ENCODE results near the gene UGGT1. TPM values are rescaled to one million over a fixed set of nuclear protein-coding genes. Genes with fewer than 3 reads are reported as not detected.

Gene UGGT1
- total RNA-seq, 1 experiment from 2014 or later: 74.1 TPM

DNA sequence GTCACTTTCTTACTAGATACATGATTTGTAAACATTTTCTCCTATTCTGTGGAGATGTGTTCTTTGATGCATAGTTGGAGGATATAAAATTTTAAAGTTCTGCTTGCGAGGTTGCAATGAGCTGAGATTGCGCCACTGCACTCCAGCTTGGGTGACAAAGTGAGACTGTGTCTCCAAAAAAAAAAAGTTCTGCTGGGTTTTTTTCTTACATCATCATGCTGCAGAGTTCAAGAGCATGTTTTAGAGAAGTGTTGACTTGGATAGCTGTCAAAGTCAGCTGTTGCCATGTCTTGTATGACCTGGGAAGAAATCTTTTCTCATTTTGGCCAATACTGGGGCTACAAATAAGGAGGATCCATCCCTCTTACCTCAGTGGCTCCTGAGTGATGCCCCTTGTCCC, 71.3 kb downstream of the UGGT1 start:
- TF ChIP-seq, protein P1, sequence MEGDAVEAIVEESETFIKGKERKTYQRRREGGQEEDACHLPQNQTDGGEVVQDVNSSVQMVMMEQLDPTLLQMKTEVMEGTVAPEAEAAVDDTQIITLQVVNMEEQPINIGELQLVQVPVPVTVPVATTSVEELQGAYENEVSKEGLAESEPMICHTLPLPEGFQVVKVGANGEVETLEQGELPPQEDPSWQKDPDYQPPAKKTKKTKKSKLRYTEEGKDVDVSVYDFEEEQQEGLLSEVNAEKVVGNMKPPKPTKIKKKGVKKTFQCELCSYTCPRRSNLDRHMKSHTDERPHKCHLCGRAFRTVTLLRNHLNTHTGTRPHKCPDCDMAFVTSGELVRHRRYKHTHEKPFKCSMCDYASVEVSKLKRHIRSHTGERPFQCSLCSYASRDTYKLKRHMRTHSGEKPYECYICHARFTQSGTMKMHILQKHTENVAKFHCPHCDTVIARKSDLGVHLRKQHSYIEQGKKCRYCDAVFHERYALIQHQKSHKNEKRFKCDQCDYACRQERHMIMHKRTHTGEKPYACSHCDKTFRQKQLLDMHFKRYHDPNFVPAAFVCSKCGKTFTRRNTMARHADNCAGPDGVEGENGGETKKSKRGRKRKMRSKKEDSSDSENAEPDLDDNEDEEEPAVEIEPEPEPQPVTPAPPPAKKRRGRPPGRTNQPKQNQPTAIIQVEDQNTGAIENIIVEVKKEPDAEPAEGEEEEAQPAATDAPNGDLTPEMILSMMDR (conservative IDR thresholded peaks at IDR 0.05; ENCODE audit: low read depth, low read length): no peak
- TF ChIP-seq EZH2 (IDR thresholded peaks at IDR 0.05; ENCODE audit: borderline replicate concordance, low read depth, low read length, poor library complexity, severe bottlenecking): no peak
- Histone ChIP-seq H3K4me3 (ENCODE audit: low read depth, low read length, poor library complexity, severe bottlenecking) (no peak overlapping the region), H3K27me3 (replicated peaks; ENCODE audit: insufficient read depth, low read depth, low read length, poor library complexity) (no peaks in the 10 kb centered on the region), H3K9me3 (ENCODE audit: low read depth, low read length, poor library complexity, severe bottlenecking) (no peaks in the 10 kb centered on the region), H3K36me3 (ENCODE audit: insufficient read depth, low read length, poor library complexity, severe bottlenecking) (peaks cover 45% of the 10 kb centered on the region), H3K4me1 (ENCODE audit: insufficient read depth, low read length, poor library complexity, severe bottlenecking) (peaks cover 1% of the 10 kb centered on the region), H3K27ac (ENCODE audit: low read depth, low read length, poor library complexity, severe bottlenecking) (no peak overlapping the region)
- DNase-seq (ENCODE audit: low spot score): no peak
- intact Hi-C loops (cut with micrococcal nuclease; ENCODE audit: unreplicated experiment): no loop called here
- BruUV-seq (replicated peaks): no TSS peak
- ChIA-PET CTCF (no interaction called here), POLR2A (ENCODE audit: low non-redundant PET) (no interaction called here)

DNA sequence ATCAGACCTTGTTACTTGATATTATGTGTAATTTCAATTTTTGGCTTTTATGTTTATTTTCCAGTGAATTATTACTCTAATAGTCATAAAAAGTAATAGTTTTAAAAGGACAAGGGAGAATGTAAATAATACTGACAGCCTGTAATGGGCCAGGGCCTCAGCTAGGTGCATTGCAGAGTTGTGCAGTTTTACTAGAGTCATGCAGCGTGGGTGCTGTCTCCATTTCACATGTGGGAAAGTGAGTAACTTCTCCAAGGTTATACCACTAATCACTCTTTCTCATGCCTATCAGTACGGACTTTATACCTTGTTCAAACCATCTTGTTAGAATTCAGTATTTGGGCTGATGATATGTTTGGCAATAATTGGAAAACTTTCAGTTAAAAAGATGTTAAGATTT, 73.3 kb downstream of the UGGT1 start:
- Histone ChIP-seq H3K9me3 (ENCODE audit: low read depth, low read length, poor library complexity, severe bottlenecking) (no peaks in the 10 kb centered on the region), H3K4me3 (ENCODE audit: low read depth, low read length, poor library complexity, severe bottlenecking) (no peak overlapping the region), H3K4me1 (ENCODE audit: insufficient read depth, low read length, poor library complexity, severe bottlenecking) (peaks cover 15% of the 10 kb centered on the region), H3K27me3 (replicated peaks; ENCODE audit: insufficient read depth, low read depth, low read length, poor library complexity) (no peaks in the 10 kb centered on the region), H3K27ac (ENCODE audit: low read depth, low read length, poor library complexity, severe bottlenecking) (no peak overlapping the region), H3K36me3 (ENCODE audit: insufficient read depth, low read length, poor library complexity, severe bottlenecking) (peaks cover 50% of the 10 kb centered on the region)
- ChIA-PET CTCF (no interaction called here), POLR2A (ENCODE audit: low non-redundant PET) (no interaction called here)
- DNase-seq (ENCODE audit: low spot score): no peak
- intact Hi-C loops (cut with micrococcal nuclease; ENCODE audit: unreplicated experiment): no loop called here
- TF ChIP-seq EZH2 (IDR thresholded peaks at IDR 0.05; ENCODE audit: borderline replicate concordance, low read depth, low read length, poor library complexity, severe bottlenecking): no peak
- TF ChIP-seq, protein P1 (conservative IDR thresholded peaks at IDR 0.05; ENCODE audit: low read depth, low read length): no peak
- BruUV-seq (replicated peaks): no TSS peak

DNA sequence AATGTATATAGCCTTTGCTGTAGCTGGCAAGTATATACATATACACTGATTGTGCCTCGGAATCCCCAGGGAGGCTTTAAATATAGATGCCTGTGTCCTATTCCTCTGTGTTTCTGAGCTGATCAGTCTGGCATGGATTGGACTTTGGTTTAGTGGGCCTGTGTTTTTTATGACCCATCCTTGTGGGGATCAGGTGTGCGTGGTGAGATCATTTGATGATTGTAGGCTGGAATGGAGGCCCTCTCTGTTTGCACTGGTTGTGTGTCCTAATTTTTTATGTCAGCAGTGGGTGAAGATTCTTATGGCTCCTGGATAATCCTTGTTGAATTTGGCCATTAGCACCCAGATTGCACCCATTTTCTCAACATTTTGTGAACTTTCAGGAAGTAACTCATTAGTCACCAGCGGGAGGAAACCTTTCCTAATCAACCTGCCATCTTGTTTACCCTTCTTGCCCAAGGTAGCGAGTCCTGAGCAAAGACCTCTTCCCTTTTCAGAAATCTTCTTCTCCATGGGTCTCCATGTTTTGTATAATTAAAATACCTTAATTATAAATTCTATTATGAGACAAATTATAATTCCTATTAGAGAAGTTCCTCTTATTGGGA, 75.8 kb downstream of the UGGT1 start:
- Histone ChIP-seq H3K27me3 (replicated peaks; ENCODE audit: insufficient read depth, low read depth, low read length, poor library complexity) (no peaks in the 10 kb centered on the region), H3K36me3 (ENCODE audit: insufficient read depth, low read length, poor library complexity, severe bottlenecking) (peaks cover 52% of the 10 kb centered on the region), H3K4me3 (ENCODE audit: low read depth, low read length, poor library complexity, severe bottlenecking) (no peak overlapping the region), H3K4me1 (ENCODE audit: insufficient read depth, low read length, poor library complexity, severe bottlenecking) (peaks cover 16% of the 10 kb centered on the region), H3K27ac (ENCODE audit: low read depth, low read length, poor library complexity, severe bottlenecking) (no peak overlapping the region), H3K9me3 (ENCODE audit: low read depth, low read length, poor library complexity, severe bottlenecking) (no peaks in the 10 kb centered on the region)
- intact Hi-C loops (cut with micrococcal nuclease; ENCODE audit: unreplicated experiment): no loop called here
- POLR2A ChIA-PET (ENCODE audit: low non-redundant PET): no interaction called here
- CTCF ChIA-PET: no interaction called here
- BruUV-seq (replicated peaks): no TSS peak
- TF ChIP-seq EZH2 (IDR thresholded peaks at IDR 0.05; ENCODE audit: borderline replicate concordance, low read depth, low read length, poor library complexity, severe bottlenecking): no peak
- TF ChIP-seq, protein P1 (conservative IDR thresholded peaks at IDR 0.05; ENCODE audit: low read depth, low read length): no peak
- DNase-seq (ENCODE audit: low spot score): no peak
